Mucosa of descending colon (tissue), 3 donors: ENCODE measurements around the gene DBX1. TPM values are rescaled to one million over a fixed set of nuclear protein-coding genes. Genes with fewer than 3 reads are reported as not detected.

Experiments
- ATAC-seq: fragments of 200-7000 bp; cut with Tn5 transposase; one replicate; pipeline ENCODE4 v1.9.1; 2020; ENCODE audit warnings: mild to moderate bottlenecking, moderate library complexity
- DNase-seq, 3 donors: peaks; one replicate each; pipeline ENCODE4 v3.0.0-alpha.2; 2020
- H3K36me3 ChIP-seq: fragments of 200-600 bp; one replicate; pipeline ENCODE4 v1.8.0; 2021; ENCODE audit warnings: low read depth, mild to moderate bottlenecking
- H3K4me1 ChIP-seq: fragments of 200-600 bp; one replicate; pipeline ENCODE4 v1.8.0; 2021; ENCODE audit warnings: low read depth, mild to moderate bottlenecking
- H3K4me3 ChIP-seq: fragments of 200-600 bp; one replicate; pipeline ENCODE4 v1.8.0; 2021; ENCODE audit warnings: mild to moderate bottlenecking
- H3K9me3 ChIP-seq: fragments of 200-600 bp; one replicate; pipeline ENCODE4 v1.8.0; 2021; ENCODE audit warnings: mild to moderate bottlenecking
- CTCF ChIP-seq: fragments of 200-600 bp; IDR thresholded peaks from one replicate; pipeline ENCODE4 v1.8.0; 2022; ENCODE audit warnings: antibody characterized with exemption, mild to moderate bottlenecking
- intact Hi-C, 2 donors: fragments of 100-400 bp; cut with DNase I in 1 of 2; cut with micrococcal nuclease in 1 of 2; formaldehyde crosslinking; loops; one replicate each; pipeline versions ENCODE4 v1.11.0 to v1.11.1; 2022; cut with DNase I, micrococcal nuclease
- total RNA-seq, 3 donors: library from RNA; stranded (reverse); fragmentation: NEBNext Ultra II Directional in 2 of 3; extraction: Animal tissue kit (Norgen Biotek cat#: 25700) in 2 of 3; gene quantifications; one replicate each; pipeline versions ENCODE4 v1.2.1 to v1.2.4, GENCODE V29; 2021 to 2023
- donor health status: DM: no; HTN: no; CAD: no; lungs with moderate emphysema.
- donor health status: DM: no; HTN: no; CAD: no.
- donor health status: DM: no; HTN: yes; CAD: no.

DBX1 gene
- total RNA-seq, 3 donors from 2014 or later = not detected

DNA sequence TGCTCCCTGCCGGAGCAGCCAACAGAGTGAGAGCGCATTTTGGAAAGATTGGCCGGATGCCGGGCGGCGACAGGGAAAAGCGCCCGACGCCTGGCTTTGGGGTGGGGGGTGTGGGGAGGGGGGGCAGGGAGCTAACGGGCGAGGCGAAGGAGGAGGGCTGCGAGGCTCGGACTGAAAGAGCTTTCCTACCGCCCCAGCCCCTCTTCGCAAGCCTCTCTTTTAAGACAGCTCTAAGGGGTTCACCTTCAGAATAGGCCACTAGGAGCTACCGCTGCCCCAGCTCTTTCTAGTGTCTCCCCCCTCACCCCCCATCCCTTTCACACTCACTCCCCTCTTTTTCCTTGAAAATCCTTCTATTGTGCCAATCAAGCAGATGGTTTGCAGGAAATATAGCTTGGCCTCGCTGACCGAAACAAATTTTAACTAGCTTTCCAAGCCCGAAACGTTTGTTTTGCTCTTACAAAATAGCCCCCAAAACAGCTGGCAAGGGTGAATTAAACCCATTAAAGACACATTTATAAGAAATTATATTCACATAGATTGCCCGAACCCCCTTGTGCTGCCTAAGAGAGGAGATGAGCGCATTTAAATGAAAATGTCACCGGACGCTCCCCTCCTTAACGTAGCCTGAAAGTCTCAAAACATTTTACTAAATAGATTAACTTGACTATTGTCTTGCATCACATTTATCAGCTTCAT, 3.7 kb upstream of the DBX1 start:
- no peak for TF ChIP-seq CTCF
- H3K4me3 ChIP-seq = no peak overlapping the region
- H3K36me3 ChIP-seq = no peaks in the 10 kb centered on the region
- no peaks in the 10 kb centered on the region for H3K4me1 ChIP-seq
- ATAC-seq (no peak), DNase-seq (no peak)
- intact Hi-C loops = no loop called here
- no peaks in the 10 kb centered on the region for H3K9me3 ChIP-seq

DNA sequence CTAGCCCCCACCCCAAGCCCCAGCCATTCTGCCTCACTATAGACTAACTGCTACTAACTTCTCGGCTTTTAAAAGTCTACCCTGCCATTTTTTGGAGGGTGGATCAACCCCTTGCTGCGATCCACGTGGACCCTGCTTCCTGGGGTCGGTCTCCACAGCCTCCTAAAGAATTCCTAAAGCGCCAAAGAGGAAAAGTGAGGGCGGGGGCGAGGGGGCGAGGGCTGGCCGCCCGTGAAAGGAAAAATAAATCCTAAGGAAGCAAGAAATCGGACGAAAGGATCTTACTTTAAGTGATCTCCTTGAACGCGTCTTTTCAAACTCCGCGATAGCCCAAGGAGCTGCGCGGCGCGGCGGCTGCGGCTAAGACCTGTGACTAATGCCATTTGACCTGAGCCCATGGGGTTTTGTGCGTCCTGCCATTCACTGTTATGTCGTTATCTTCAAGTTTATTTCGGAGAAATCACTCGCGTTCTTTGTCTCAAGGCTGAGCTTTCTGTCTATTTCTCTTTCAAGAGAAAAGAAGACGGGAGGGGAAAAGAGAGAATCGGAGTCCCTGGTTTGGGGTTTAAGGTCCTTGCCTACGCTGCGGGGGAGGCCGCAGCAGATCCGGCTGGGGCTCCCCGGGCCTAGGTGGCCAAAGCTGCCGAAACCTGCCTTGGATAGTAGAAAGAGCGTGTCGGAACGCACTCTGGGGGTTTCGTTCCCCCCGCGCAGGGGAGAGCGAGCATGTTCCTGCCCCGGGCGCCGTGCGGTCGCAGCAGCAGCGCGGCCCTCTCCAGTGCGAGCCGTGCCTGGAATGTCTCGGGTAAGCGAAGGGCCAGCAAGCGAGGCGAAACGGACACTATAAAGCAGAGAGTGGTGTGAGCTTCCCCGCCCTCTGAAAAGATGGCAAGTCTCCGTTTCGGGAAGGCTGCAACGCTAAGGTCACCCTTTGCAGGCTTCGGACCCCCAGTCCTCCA, 2.8 kb upstream of the DBX1 start:
- TF ChIP-seq CTCF = no peak
- intact Hi-C loops = no loop called here
- no peak overlapping the region for H3K4me3 ChIP-seq
- no peaks in the 10 kb centered on the region for H3K36me3 ChIP-seq
- DNase-seq = peak in 1 of 3 donors; percentile 17
- no peak for ATAC-seq
- H3K4me1 ChIP-seq = no peaks in the 10 kb centered on the region
- no peaks in the 10 kb centered on the region for H3K9me3 ChIP-seq

DNA sequence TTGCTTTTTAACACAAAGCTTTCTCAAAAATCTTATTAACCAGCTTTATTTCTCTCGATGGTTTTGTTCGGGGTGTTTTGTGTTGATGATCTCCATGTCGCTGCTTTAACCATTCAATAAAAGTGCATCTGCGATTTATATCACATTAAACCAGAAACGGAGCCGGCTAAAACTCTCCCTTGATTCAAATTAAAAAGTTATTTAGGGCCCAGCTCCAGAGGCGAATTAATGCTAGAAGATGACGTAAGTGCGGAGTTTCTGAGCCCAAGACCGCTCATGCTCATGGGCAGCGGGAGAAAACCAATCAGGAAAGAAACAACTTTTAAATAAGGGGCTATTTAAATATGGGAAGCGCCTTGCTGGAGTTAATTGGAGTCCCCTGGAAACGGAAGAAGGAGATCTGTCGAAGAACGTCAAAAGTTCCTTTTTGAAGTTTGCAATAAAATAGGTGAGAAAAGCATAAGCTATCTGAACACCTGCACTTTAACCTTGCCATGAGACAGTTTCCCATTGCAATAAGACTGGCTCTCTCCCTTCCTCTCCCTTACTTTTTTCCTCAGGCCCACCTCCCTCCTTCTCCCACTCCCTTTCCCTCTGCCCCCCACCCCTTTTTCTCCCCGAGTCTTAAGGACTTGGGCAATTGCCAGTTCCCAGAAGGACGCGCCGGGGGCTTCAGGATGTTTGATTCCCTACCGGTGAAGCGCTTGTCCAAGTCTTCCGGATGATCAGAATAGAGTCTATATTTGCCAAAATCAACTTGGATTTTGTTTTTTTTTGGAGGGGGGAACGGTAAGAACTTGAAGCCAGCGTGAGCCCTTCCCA, 1.9 kb upstream of the DBX1 start:
- DNase-seq = no peak
- no peaks in the 10 kb centered on the region for H3K9me3 ChIP-seq
- intact Hi-C loops = no loop called here
- TF ChIP-seq CTCF = no peak
- H3K4me1 ChIP-seq = peaks cover 1% of the 10 kb centered on the region
- no peaks in the 10 kb centered on the region for H3K36me3 ChIP-seq
- ATAC-seq = no peak
- no peak overlapping the region for H3K4me3 ChIP-seq

GRCh38 chr11:20161230-20161918, 1.1 kb upstream of the DBX1 start:
- Histone ChIP-seq H3K4me3 (no peak overlapping the region), H3K4me1 (peaks cover 8% of the 10 kb centered on the region), H3K9me3 (no peaks in the 10 kb centered on the region), H3K36me3 (no peaks in the 10 kb centered on the region)
- ATAC-seq (no peak), DNase-seq (no peak)
- intact Hi-C loops = no loop called here
- TF ChIP-seq CTCF = no peak
